Measurements from ENCODE around the gene MMEL1. TPM values are rescaled to one million over a fixed set of nuclear protein-coding genes. Genes with fewer than 3 reads are reported as not detected.
A peak's percentile ranks its signal among the peaks of the same experiment; 100 is the strongest.

MMEL1 gene
- total RNA-seq, 2 experiments from 2014 or later: 0.67 to 1.8 TPM

- CTCF ChIA-PET: no interaction called here
- Histone ChIP-seq H3K4me3 (ENCODE audit: low read length) (no peak overlapping the region), H3K27me3 (ENCODE audit: control insufficient read depth in 1 of 2, insufficient read depth in 2 of 2, low read length in 2 of 2) (peaks cover 42 to 51% of the 10 kb centered on the region in 2 experiments), H3K36me3 (ENCODE audit: insufficient read depth, low read length) (no peaks in the 10 kb centered on the region), H3K9me3 (ENCODE audit: control insufficient read depth in 1 of 2, insufficient read depth in 1 of 2, low read length in 2 of 2) (peaks cover 24 to 56% of the 10 kb centered on the region in 2 experiments), H3K4me1 (ENCODE audit: insufficient read depth, low read length) (no peaks in the 10 kb centered on the region), H3K27ac (ENCODE audit: low read depth in 1 of 2, low read length in 2 of 2) (no peak overlapping the region)
- Mint-ChIP-seq H3K4me3 (no peak overlapping the region), H3K36me3 (ENCODE audit: low read depth) (no peaks in the 10 kb centered on the region), H3K4me1 (ENCODE audit: low read depth) (no peaks in the 10 kb centered on the region), H3K27ac (no peak overlapping the region), H3K27me3 (peaks cover 37% of the 10 kb centered on the region), H3K9me3 (peaks cover 8% of the 10 kb centered on the region)
- POLR2A ChIA-PET: no interaction called here
- TF ChIP-seq CTCF (IDR thresholded peaks at IDR 0.05): no peak
- intact Hi-C loops (cut with DNase I, micrococcal nuclease): no loop called here
- peak in 1 of 14 experiments; percentile 25 for DNase-seq
- no peak for ATAC-seq (ENCODE audit: poor library complexity)
These were observed 18.3 kb upstream of the MMEL1 start for GRCh38 chr1:2650967-2651645.

GRCh38 chr1:2646837-2647236 is 14.0 kb upstream of the MMEL1 start:
- Mint-ChIP-seq H3K4me3 (no peak overlapping the region), H3K9me3 (peaks cover 8% of the 10 kb centered on the region), H3K4me1 (ENCODE audit: low read depth) (peaks cover 5% of the 10 kb centered on the region), H3K36me3 (ENCODE audit: low read depth) (no peaks in the 10 kb centered on the region), H3K27ac (no peak overlapping the region), H3K27me3 (no peaks in the 10 kb centered on the region)
- POLR2A ChIA-PET: interaction anchor here (1.6 kb wide), 1 partner anchor 91 kb away, joined by 6 read pairs; the partner anchor contains the start of gene TNFRSF14
- DNase-seq: no peak
- ATAC-seq (ENCODE audit: poor library complexity): no peak
- no peak for TF ChIP-seq CTCF (IDR thresholded peaks at IDR 0.05)
- H3K36me3 ChIP-seq (ENCODE audit: insufficient read depth, low read length): no peaks in the 10 kb centered on the region
- no peak overlapping the region for H3K4me3 ChIP-seq (ENCODE audit: low read length)
- no peak overlapping the region for H3K27ac ChIP-seq (ENCODE audit: low read depth in 1 of 2, low read length in 2 of 2)
- CTCF ChIA-PET: no interaction called here
- intact Hi-C loops (cut with DNase I, micrococcal nuclease): loop anchor here in 1 of 2 experiments (10.0 kb wide), 1 partner anchor 122 kb away; the partner anchor contains the start of gene PANK4
- peaks cover 24 to 28% of the 10 kb centered on the region in 2 experiments for H3K9me3 ChIP-seq (ENCODE audit: control insufficient read depth in 1 of 2, insufficient read depth in 1 of 2, low read length in 2 of 2)
- H3K4me1 ChIP-seq (ENCODE audit: insufficient read depth, low read length): peaks cover 18% of the 10 kb centered on the region
- peaks cover 6 to 14% of the 10 kb centered on the region in 2 experiments for H3K27me3 ChIP-seq (ENCODE audit: control insufficient read depth in 1 of 2, insufficient read depth in 2 of 2, low read length in 2 of 2)

- ChIA-PET POLR2A (interaction anchor here (1.6 kb wide), 1 partner anchor 90 kb away, joined by 6 read pairs; the partner anchor contains the start of gene TNFRSF14), CTCF (no interaction called here)
- Histone ChIP-seq H3K27ac (ENCODE audit: low read depth in 1 of 2, low read length in 2 of 2) (no peak overlapping the region), H3K36me3 (ENCODE audit: insufficient read depth, low read length) (no peaks in the 10 kb centered on the region), H3K4me1 (ENCODE audit: insufficient read depth, low read length) (peaks cover 26% of the 10 kb centered on the region), H3K4me3 (ENCODE audit: low read length) (no peak overlapping the region), H3K27me3 (ENCODE audit: control insufficient read depth in 1 of 2, insufficient read depth in 2 of 2, low read length in 2 of 2) (peaks cover 2 to 4% of the 10 kb centered on the region in 2 experiments), H3K9me3 (ENCODE audit: control insufficient read depth in 1 of 2, insufficient read depth in 1 of 2, low read length in 2 of 2) (peaks cover 24 to 28% of the 10 kb centered on the region in 2 experiments)
- Mint-ChIP-seq H3K9me3 (peaks cover 8% of the 10 kb centered on the region), H3K27ac (no peak overlapping the region), H3K36me3 (ENCODE audit: low read depth) (no peaks in the 10 kb centered on the region), H3K27me3 (no peaks in the 10 kb centered on the region), H3K4me1 (ENCODE audit: low read depth) (peaks cover 5% of the 10 kb centered on the region), H3K4me3 (peak overlapping the region; percentile 27)
- DNase-seq (peak in 2 of 14 experiments; percentile 10 to 25), ATAC-seq (ENCODE audit: poor library complexity) (no peak)
- intact Hi-C loops (cut with DNase I, micrococcal nuclease): loop anchor here in 1 of 2 experiments (10.0 kb wide), 1 partner anchor 121 kb away; the partner anchor contains the start of gene PANK4
- no peak for TF ChIP-seq CTCF (IDR thresholded peaks at IDR 0.05)
These were observed 13.0 kb upstream of the MMEL1 start for GRCh38 chr1:2645776-2646175.
